ENCODE results near the gene SPATA20. TPM values are rescaled to one million over a fixed set of nuclear protein-coding genes. Genes with fewer than 3 reads are reported as not detected.

The SPATA20 gene
- total RNA-seq, 1 donor from 2014 or later: 463 TPM

DNA sequence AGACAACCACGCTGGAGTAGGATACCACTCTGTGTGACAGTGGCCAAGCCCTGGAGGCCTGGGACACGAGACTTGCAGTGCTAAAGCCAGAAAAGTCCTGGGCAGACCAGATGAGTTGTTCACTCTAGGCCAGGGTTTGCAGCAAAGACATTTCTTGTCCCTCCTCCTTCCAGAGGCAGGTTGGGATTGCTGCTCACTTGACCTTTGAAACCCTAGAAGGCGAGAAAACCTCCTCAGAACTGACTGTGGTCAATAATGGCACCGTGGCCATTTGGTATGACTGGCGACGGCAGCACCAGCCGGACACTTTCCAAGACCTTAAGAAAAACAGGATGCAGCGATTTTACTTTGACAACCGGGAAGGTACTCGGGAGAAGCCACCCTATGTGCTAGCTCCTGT, 24.2 kb upstream of the SPATA20 start:
- no peak for TF ChIP-seq CTCF (IDR thresholded peaks at IDR 0.05)

GRCh38 chr17:50523208-50523607, 23.8 kb upstream of the SPATA20 start:
- TF ChIP-seq CTCF (IDR thresholded peaks at IDR 0.05): no peak
- H3K36me3 ChIP-seq: no peaks in the 10 kb centered on the region
- no peak overlapping the region for H3K4me3 ChIP-seq
- no peak for DNase-seq (ENCODE audit: low spot score in 2 of 2)
- H3K4me1 ChIP-seq: no peaks in the 10 kb centered on the region
- H3K9me3 ChIP-seq: no peaks in the 10 kb centered on the region
- intact Hi-C loops (cut with DNase I): no loop called here
- H3K27ac ChIP-seq: no peak overlapping the region
- no peaks in the 10 kb centered on the region for H3K27me3 ChIP-seq

More for the DNA sequence above, 24.2 kb upstream of the SPATA20 start:
- Histone ChIP-seq H3K36me3 (no peaks in the 10 kb centered on the region), H3K4me1 (no peaks in the 10 kb centered on the region), H3K4me3 (no peak overlapping the region), H3K9me3 (no peaks in the 10 kb centered on the region), H3K27me3 (no peaks in the 10 kb centered on the region), H3K27ac (no peak overlapping the region)
- intact Hi-C loops (cut with DNase I): no loop called here
- DNase-seq (ENCODE audit: low spot score in 2 of 2): no peak

- intact Hi-C loops (cut with DNase I): no loop called here
Measured at GRCh38 chr17:50524838-50525237, 22.1 kb upstream of the SPATA20 start.

DNA sequence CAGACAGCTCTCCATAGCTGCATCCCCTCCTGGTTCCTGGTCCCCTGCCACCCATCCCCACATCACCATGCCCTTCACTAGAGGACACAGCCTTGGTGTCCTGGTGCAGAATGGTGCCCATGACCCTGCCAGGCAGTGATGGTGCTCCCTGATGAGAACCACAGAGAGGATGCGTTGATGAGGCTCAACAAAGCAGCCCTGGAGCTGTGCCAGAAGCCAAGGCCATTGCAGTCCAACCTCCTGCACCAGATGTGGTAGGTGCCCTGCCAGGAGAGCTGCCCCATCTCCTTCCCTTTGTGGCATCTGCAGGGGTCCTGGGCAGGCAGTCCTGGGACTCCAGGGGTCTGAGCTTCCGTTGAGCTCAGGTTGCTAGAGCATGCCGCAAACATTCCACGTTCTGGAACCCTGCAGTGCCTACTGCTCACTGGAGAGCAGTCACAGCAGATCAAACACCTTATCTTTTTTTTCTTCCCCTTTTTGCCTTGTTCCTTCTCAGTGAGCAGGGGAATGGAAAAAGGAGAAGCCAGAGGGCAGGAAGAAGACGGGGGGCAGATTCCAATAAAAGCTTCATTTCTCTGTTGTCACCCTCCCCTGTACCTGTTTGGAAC, 19.7 kb upstream of the SPATA20 start:
- Histone ChIP-seq H3K4me3 (no peak overlapping the region), H3K27ac (no peak overlapping the region), H3K27me3 (peaks cover under 1% of the 10 kb centered on the region), H3K4me1 (no peaks in the 10 kb centered on the region), H3K36me3 (no peaks in the 10 kb centered on the region), H3K9me3 (no peaks in the 10 kb centered on the region)
- no peak for DNase-seq (ENCODE audit: low spot score in 2 of 2)
- no peak for TF ChIP-seq CTCF (IDR thresholded peaks at IDR 0.05)
- intact Hi-C loops (cut with DNase I): no loop called here

More at GRCh38 chr17:50524838-50525237, 22.1 kb upstream of the SPATA20 start:
- no peaks in the 10 kb centered on the region for H3K36me3 ChIP-seq
- no peaks in the 10 kb centered on the region for H3K4me1 ChIP-seq
- DNase-seq (ENCODE audit: low spot score in 2 of 2): no peak
- TF ChIP-seq CTCF (IDR thresholded peaks at IDR 0.05): no peak
- H3K4me3 ChIP-seq: no peak overlapping the region
- no peaks in the 10 kb centered on the region for H3K9me3 ChIP-seq
- H3K27me3 ChIP-seq: no peaks in the 10 kb centered on the region
- no peak overlapping the region for H3K27ac ChIP-seq

DNA sequence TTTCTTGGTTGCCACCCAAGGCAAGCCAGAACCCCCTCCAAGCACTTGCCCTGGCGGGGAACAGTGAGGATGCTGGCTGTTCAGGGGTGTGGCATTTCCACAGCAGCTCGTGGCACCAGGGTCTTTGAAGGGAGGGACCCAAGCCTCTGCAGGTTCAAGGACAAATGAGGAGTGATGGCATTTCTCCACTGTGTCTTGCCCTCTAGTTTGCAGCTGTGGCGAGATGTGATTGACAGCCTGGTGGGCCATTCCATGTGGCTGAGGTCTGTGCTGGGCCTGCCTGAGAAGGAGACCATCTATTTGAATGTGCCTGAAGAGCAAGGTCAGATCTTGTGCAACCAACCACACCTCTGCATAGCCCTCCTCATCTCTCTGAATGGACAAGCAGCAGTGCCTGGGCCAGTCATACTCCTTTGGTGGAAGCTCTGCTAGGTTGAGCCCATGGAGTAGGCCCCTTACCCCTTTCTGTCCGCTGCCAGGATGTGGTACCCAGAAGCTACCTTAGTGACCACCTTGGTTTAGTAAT, 19.0 kb upstream of the SPATA20 start:
- no peaks in the 10 kb centered on the region for H3K4me1 ChIP-seq
- no peak overlapping the region for H3K4me3 ChIP-seq
- DNase-seq (ENCODE audit: low spot score in 2 of 2): no peak
- no peaks in the 10 kb centered on the region for H3K36me3 ChIP-seq
- H3K27me3 ChIP-seq: peaks cover 8% of the 10 kb centered on the region
- no peaks in the 10 kb centered on the region for H3K9me3 ChIP-seq
- intact Hi-C loops (cut with DNase I): no loop called here
- no peak for TF ChIP-seq CTCF (IDR thresholded peaks at IDR 0.05)
- no peak overlapping the region for H3K27ac ChIP-seq
